GM23248 (cell line): ENCODE measurements around the gene CACNA1C.

ENCODE experiments used
- EZH2 ChIP-seq: fragments of 200-600 bp; sonication (generic); IDR thresholded peaks from 2 replicates; pipeline ENCODE4 v1.6.1; 2018; ENCODE audit warnings: antibody characterized with exemption, mild to moderate bottlenecking; ENCODE audit not compliant: insufficient read depth, poor library complexity, severe bottlenecking
- EZH2phosphoT487 ChIP-seq: fragments of 200-600 bp; sonication (generic); IDR thresholded peaks from 2 replicates; pipeline ENCODE4 v1.6.1; 2018; ENCODE audit warnings: antibody characterized with exemption, moderate library complexity, mild to moderate bottlenecking, low read depth; ENCODE audit not compliant: insufficient read depth

GRCh38 chr12:2560356-2560755 is 507.6 kb downstream of the CACNA1C start:
- TF ChIP-seq EZH2: no peak
- TF ChIP-seq EZH2phosphoT487: no peak
